ENCODE results near the gene MCF2L2. TPM values are rescaled to one million over a fixed set of nuclear protein-coding genes. Genes with fewer than 3 reads are reported as not detected.
A peak's percentile ranks its signal among the peaks of the same experiment; 100 is the strongest.

MCF2L2 gene
- total and polyA plus RNA-seq, 9 of the 15 experiments (the other 6 are each of a cell fraction or from before 2014, with no cell fraction given) = 0.56 to 4.2 (median 3.0) TPM

DNA sequence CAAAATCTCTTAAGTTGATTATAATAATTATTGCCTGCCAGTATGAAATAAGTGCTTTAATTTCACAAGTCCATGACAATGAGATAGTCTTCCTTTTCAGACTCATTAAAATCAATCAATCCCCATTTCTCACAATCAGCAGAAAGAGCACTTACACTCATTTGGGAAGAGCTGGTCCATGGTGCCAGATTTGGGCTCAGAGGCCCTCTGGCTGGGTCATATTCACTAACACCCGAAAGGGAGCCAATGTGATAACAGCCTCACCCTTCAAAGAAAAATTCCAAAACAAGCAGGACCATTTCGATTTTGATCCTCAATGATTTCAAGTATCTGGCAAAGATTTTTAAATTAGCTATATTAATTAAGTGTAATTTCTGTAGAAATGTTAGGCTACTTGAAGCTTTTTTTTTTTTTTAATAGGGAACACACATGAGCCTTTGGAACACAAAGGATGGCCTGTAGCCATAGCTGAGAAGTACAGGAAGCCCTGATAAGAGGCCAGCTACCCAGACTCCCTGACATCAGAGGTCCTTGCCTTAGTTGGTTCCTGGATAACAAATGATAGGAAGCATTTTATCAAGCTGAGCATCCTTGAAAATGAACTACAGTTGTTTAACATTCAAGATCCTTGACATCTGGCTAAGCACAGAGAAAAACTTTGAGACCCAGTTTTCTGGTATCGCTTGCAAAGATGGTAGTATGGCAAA lies 17.1 kb downstream of the MCF2L2 start:
- Histone ChIP-seq H3K4me1 (replicated peaks in 1 of 2; ENCODE audit: control insufficient read depth in 2 of 2, insufficient read depth in 2 of 2, low read length in 2 of 2) (peaks cover 13 to 31% of the 10 kb centered on the region in 2 experiments; a peak in 4 of 5 replicates), H2AFZ (ENCODE audit: low read depth, low read length) (no peak overlapping the region), H3K4me2 (ENCODE audit: insufficient read depth, low read length) (no peak overlapping the region; the same call in 1 of the 2 replicates), H3K27ac (ENCODE audit: extremely low read depth, low read depth, low read length) (no peak overlapping the region), H3K4me3 (no peak overlapping the region), H3K36me3 (ENCODE audit: control insufficient read depth, insufficient read depth, low read length) (no peaks in the 10 kb centered on the region), H3K9me1 (ENCODE audit: control insufficient read depth, insufficient read depth, low read length) (no peaks in the 10 kb centered on the region), H3K27me3 (ENCODE audit: control insufficient read depth in 2 of 2, insufficient read depth in 2 of 2, low read length in 2 of 2) (no peaks in the 10 kb centered on the region), H3K79me2 (ENCODE audit: control insufficient read depth, insufficient read depth, low read length) (no peaks in the 10 kb centered on the region; the same call in 2 of the 3 replicates), H3K9ac (ENCODE audit: insufficient read depth in 1 of 2, low read depth in 2 of 2, low read length in 2 of 2) (no peak overlapping the region), H3K9me3 (replicated peaks; ENCODE audit: control insufficient read depth, insufficient read depth, low read depth, low read length) (no peaks in the 10 kb centered on the region), H4K20me1 (replicated peaks; ENCODE audit: control insufficient read depth, insufficient read depth, low read length) (no peaks in the 10 kb centered on the region)
- WGBS (ENCODE audit: insufficient coverage, low coverage, missing lambda C conversion rate) = 4% methylated on average over 3 of the region's 3 CpGs
- BruUV-seq (replicated peaks) = no TSS peak
- FAIRE-seq (peak; percentile 76), ATAC-seq (peak; percentile 61), DNase-seq (ENCODE audit: extremely low read depth in 1 of 4, low spot score in 3 of 4) (peak in 3 of 4 experiments; percentile 22 to 75 (median 49))
- POLR2A ChIA-PET = interaction anchor here (0.8 to 3.3 kb wide), 6 partner anchors 10 to 38 kb away, joined by 4 to 32 read pairs (median 5); partner anchors contain the start of gene MCF2L2
- intact Hi-C loops (cut with micrococcal nuclease) (loop anchor here (5.0 kb wide), 1 partner anchor 36 kb away; no protein-coding TSS in a partner anchor), in situ Hi-C loops (cut with MboI) (no loop called here)
- CTCF ChIA-PET (ENCODE audit: low intra/inter-chr PET ratio) = no interaction called here
- TF ChIP-seq ZNF512 (tag; IDR thresholded peaks at IDR 0.05) (no peak), ZNF311 (CRISPR knock-in tag; IDR thresholded peaks at IDR 0.05) (no peak), MCM7 (IDR thresholded peaks at IDR 0.05) (no peak), CBFA2T2 (conservative IDR thresholded peaks at IDR 0.05) (peak; percentile 32; the same call in 1 of the 2 replicates), TCF3 (CRISPR knock-in tag; IDR thresholded peaks at IDR 0.05) (0 out of 2 replicates have a peak, but pooled peaks have one; percentile 11), ZNF830 (CRISPR knock-in tag; IDR thresholded peaks at IDR 0.05) (no peak), CCNT2 (IDR thresholded peaks at IDR 0.05; ENCODE audit: borderline replicate concordance, extremely low read depth, insufficient read length, low read depth, low read length) (no peak), RCOR1 (IDR thresholded peaks at IDR 0.05; ENCODE audit: borderline replicate concordance in 1 of 2, low read depth in 2 of 2, low read length in 2 of 2) (peak; percentile 31 to 79; a peak in 2 of 4 replicates), ZNF695 (CRISPR knock-in tag; IDR thresholded peaks at IDR 0.05) (no peak), ZMIZ1 (IDR thresholded peaks at IDR 0.05; ENCODE audit: low read depth in 2 of 2, low read length in 2 of 2) (no peak)
- TF ChIP-seq, protein P1, sequence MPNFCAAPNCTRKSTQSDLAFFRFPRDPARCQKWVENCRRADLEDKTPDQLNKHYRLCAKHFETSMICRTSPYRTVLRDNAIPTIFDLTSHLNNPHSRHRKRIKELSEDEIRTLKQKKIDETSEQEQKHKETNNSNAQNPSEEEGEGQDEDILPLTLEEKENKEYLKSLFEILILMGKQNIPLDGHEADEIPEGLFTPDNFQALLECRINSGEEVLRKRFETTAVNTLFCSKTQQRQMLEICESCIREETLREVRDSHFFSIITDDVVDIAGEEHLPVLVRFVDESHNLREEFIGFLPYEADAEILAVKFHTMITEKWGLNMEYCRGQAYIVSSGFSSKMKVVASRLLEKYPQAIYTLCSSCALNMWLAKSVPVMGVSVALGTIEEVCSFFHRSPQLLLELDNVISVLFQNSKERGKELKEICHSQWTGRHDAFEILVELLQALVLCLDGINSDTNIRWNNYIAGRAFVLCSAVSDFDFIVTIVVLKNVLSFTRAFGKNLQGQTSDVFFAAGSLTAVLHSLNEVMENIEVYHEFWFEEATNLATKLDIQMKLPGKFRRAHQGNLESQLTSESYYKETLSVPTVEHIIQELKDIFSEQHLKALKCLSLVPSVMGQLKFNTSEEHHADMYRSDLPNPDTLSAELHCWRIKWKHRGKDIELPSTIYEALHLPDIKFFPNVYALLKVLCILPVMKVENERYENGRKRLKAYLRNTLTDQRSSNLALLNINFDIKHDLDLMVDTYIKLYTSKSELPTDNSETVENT (CRISPR knock-in tag; IDR thresholded peaks at IDR 0.05) = no peak
- TF ChIP-seq, protein P2, sequence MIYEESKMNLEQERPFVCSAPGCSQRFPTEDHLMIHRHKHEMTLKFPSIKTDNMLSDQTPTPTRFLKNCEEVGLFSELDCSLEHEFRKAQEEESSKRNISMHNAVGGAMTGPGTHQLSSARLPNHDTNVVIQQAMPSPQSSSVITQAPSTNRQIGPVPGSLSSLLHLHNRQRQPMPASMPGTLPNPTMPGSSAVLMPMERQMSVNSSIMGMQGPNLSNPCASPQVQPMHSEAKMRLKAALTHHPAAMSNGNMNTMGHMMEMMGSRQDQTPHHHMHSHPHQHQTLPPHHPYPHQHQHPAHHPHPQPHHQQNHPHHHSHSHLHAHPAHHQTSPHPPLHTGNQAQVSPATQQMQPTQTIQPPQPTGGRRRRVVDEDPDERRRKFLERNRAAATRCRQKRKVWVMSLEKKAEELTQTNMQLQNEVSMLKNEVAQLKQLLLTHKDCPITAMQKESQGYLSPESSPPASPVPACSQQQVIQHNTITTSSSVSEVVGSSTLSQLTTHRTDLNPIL (CRISPR knock-in tag; IDR thresholded peaks at IDR 0.05) = no peak
